GM19238 (cell line): Measurements from ENCODE around the gene NOD1.
"Not testable (repeated sequence)": the region's sequence is repeated elsewhere in the genome, so short reads cannot be mapped to it uniquely, and the experiment has no call there.

Experiments
- DNase-seq: peaks from one replicate; pipeline ENCODE4 v3.0.0; 2011; ENCODE audit warnings: low spot score; ENCODE audit not compliant: insufficient read length

The NOD1 gene

GRCh38 chr7:30504301-30505173 is 26.0 kb upstream of the NOD1 start, which contains the start of gene GGCT:
GGCT (minus strand) TSS chr7:30504829; CDS start chr7:30504709, 120 bp downstream.
- DNase-seq = peak; percentile 84

- no peak for DNase-seq
These were observed 25.0 kb upstream of the NOD1 start for GRCh38 chr7:30503274-30504212.

GRCh38 chr7:30502470-30503251 is 24.1 kb upstream of the NOD1 start:
- DNase-seq = no peak

GRCh38 chr7:30501264-30501663 is 22.7 kb upstream of the NOD1 start:
- DNase-seq = no peak

- no peak for DNase-seq
These were observed 14.6 kb upstream of the NOD1 start for GRCh38 chr7:30493228-30493627.

- DNase-seq = no peak
These were observed 12.8 kb upstream of the NOD1 start for GRCh38 chr7:30491417-30491816.

GRCh38 chr7:30487371-30487770 is 8.8 kb upstream of the NOD1 start:
- no peak for DNase-seq

GRCh38 chr7:30485667-30486066 is 7.1 kb upstream of the NOD1 start:
- no peak for DNase-seq

- not testable (repeated sequence) for DNase-seq
These were observed 2.8 kb upstream of the NOD1 start for GRCh38 chr7:30481416-30481815.

GRCh38 chr7:30479202-30480120 is 877 bp upstream of the NOD1 start:
- DNase-seq = no peak

GRCh38 chr7:30476459-30477145 is 2.0 kb downstream of the NOD1 start:
- DNase-seq = no peak

- no peak for DNase-seq
These were observed 3.0 kb downstream of the NOD1 start for GRCh38 chr7:30475580-30475979.

GRCh38 chr7:30474893-30475292 is 3.7 kb downstream of the NOD1 start:
- no peak for DNase-seq

- no peak for DNase-seq
These were observed 4.1 kb downstream of the NOD1 start for GRCh38 chr7:30474485-30474884.

- no peak for DNase-seq
These were observed 4.7 kb downstream of the NOD1 start for GRCh38 chr7:30473903-30474302.

GRCh38 chr7:30472784-30473775 is 5.5 kb downstream of the NOD1 start:
- no peak for DNase-seq

- no peak for DNase-seq
These were observed 6.4 kb downstream of the NOD1 start for GRCh38 chr7:30472081-30472783.

- DNase-seq = no peak
These were observed 7.4 kb downstream of the NOD1 start for GRCh38 chr7:30471205-30471604.
